ENCODE data around the gene SGIP1.

The SGIP1 gene

GRCh38 chr1:66613187-66613586 is 79.2 kb downstream of the SGIP1 start:
- H3K36me3 Mint-ChIP-seq (ENCODE audit: low read depth) = no peaks in the 10 kb centered on the region
- no peaks in the 10 kb centered on the region for H3K9me3 Mint-ChIP-seq
- peaks cover 6% of the 10 kb centered on the region for H3K4me1 Mint-ChIP-seq
- H3K27ac Mint-ChIP-seq = no peak overlapping the region
- TF ChIP-seq CTCF (IDR thresholded peaks at IDR 0.05; ENCODE audit: unreplicated experiment in 3 of 3) = no peak
- H3K27me3 Mint-ChIP-seq (ENCODE audit: low read depth) = peaks cover 4% of the 10 kb centered on the region
- no peak overlapping the region for H3K4me3 Mint-ChIP-seq

DNA sequence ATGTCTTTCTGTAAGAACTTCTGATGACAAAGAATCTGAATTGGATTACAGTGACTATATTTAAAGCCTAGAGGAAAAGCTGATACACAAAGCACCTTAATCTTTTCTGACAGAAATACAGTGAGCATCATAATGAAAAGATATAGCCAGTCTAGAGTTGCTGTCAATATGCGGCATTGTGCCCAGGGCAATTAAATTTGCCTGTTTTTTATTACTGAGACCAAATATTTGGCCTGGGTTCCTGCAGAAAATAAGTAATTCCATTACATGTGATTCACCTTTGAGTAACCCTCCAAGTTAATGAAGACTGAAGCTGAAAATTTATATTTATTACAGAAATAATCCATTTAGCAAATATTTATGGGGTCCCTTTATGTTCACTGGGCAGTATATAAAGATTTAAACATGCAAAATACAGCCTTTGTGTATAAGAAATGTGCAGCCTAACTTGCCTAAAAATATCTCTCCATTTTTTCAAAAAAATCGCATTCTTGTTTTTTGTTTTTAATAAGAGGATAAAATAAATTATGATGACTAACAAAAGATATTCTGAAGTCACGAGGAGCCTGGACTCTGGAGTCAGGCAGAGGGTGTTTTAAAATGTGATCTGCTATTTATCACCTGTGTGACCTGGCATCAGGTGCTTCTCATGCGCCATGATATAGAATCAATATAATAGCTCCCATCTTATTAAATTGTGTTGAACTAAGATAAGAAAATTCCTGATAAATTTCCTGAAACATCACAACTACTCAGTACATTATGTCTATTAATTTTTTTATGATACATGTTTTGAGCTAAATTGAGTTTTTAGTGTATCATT is 83.6 kb downstream of the SGIP1 start:
- Mint-ChIP-seq H3K27ac (no peak overlapping the region), H3K36me3 (ENCODE audit: low read depth) (peaks cover 4% of the 10 kb centered on the region), H3K4me1 (no peaks in the 10 kb centered on the region), H3K27me3 (ENCODE audit: low read depth) (no peaks in the 10 kb centered on the region), H3K9me3 (no peaks in the 10 kb centered on the region), H3K4me3 (no peak overlapping the region)
- no peak for TF ChIP-seq CTCF (IDR thresholded peaks at IDR 0.05; ENCODE audit: unreplicated experiment in 3 of 3)

DNA sequence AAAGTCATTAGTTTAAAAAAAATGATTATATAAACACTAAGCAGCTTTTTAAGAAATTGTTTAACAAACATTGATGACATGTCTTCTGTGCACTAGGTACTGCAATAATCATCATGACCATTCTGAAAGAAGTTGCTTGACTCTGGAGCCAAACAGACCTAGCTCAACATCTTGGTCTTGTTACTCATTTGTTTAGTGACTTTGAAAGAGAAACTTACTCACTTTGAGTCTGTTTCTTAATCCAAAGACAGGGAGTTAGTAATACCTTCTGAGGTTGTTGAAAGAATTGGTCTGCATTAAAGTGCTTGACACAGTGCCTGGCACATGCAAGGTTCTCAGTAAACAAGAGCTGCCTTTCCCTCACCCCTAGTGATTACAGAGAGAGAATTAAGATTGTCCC is 84.4 kb downstream of the SGIP1 start:
- no peak overlapping the region for H3K4me3 Mint-ChIP-seq
- peaks cover 4% of the 10 kb centered on the region for H3K36me3 Mint-ChIP-seq (ENCODE audit: low read depth)
- no peak overlapping the region for H3K27ac Mint-ChIP-seq
- H3K27me3 Mint-ChIP-seq (ENCODE audit: low read depth) = no peaks in the 10 kb centered on the region
- no peak for TF ChIP-seq CTCF (IDR thresholded peaks at IDR 0.05; ENCODE audit: unreplicated experiment in 3 of 3)
- H3K4me1 Mint-ChIP-seq = no peaks in the 10 kb centered on the region
- H3K9me3 Mint-ChIP-seq = no peaks in the 10 kb centered on the region

GRCh38 chr1:66623812-66624211 is 89.9 kb downstream of the SGIP1 start:
- H3K4me1 Mint-ChIP-seq = peaks cover 32% of the 10 kb centered on the region
- H3K9me3 Mint-ChIP-seq = no peaks in the 10 kb centered on the region
- H3K36me3 Mint-ChIP-seq (ENCODE audit: low read depth) = peaks cover 4% of the 10 kb centered on the region
- no peak for TF ChIP-seq CTCF (IDR thresholded peaks at IDR 0.05; ENCODE audit: unreplicated experiment in 3 of 3)
- no peak overlapping the region for H3K4me3 Mint-ChIP-seq
- peak overlapping the region in 2 of 3 experiments; percentile 4 to 44 for H3K27ac Mint-ChIP-seq
- H3K27me3 Mint-ChIP-seq (ENCODE audit: low read depth) = no peaks in the 10 kb centered on the region

DNA sequence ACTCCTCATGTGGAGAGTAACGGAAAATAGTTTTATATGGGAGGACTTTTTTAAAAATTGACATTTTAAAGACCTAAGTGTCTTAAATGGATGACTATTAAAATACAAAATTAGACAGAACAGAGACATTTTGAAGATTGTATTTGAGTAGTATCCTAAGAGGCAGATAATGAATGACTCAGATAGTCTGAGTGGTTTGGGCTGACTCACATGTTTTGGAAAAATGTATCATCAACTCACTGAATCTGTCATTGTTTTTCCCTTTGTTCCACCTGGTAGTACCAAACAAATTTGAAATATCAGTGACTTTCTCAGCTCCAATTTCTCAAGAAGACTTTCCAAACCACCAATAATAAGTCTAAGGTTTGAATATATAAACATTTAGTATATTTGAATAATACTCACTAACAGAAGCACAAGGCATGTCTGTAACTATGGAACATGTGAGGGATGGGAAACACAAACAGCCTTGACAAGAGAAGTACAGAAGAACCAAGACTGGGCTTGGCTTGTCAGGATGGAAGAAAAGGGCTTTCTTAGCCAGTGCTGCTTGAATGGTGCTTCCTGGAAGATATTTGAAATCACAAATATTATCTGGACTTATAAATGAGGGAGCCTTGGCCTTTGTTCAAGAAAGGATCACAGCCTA is 90.6 kb downstream of the SGIP1 start:
- no peak overlapping the region for H3K4me3 Mint-ChIP-seq
- peaks cover 3% of the 10 kb centered on the region for H3K27me3 Mint-ChIP-seq (ENCODE audit: low read depth)
- peaks cover 4% of the 10 kb centered on the region for H3K36me3 Mint-ChIP-seq (ENCODE audit: low read depth)
- no peak for TF ChIP-seq CTCF (IDR thresholded peaks at IDR 0.05; ENCODE audit: unreplicated experiment in 3 of 3)
- peak overlapping the region in 1 of 3 experiments; percentile 4 for H3K27ac Mint-ChIP-seq
- no peaks in the 10 kb centered on the region for H3K9me3 Mint-ChIP-seq
- peaks cover 38% of the 10 kb centered on the region for H3K4me1 Mint-ChIP-seq
